ENCODE data around the gene CRTC1. TPM values are rescaled to one million over a fixed set of nuclear protein-coding genes. Genes with fewer than 3 reads are reported as not detected.
A peak's percentile ranks its signal among the peaks of the same experiment; 100 is the strongest.
"Not testable (repeated sequence)": the region's sequence is repeated elsewhere in the genome, so short reads cannot be mapped to it uniquely, and the experiment has no call there.

The CRTC1 gene
- polyA plus RNA-seq, 1 donor: 16.7 TPM

GRCh38 chr19:18729933-18730530, 46.6 kb downstream of the CRTC1 start:
- no peak for DNase-seq

DNA sequence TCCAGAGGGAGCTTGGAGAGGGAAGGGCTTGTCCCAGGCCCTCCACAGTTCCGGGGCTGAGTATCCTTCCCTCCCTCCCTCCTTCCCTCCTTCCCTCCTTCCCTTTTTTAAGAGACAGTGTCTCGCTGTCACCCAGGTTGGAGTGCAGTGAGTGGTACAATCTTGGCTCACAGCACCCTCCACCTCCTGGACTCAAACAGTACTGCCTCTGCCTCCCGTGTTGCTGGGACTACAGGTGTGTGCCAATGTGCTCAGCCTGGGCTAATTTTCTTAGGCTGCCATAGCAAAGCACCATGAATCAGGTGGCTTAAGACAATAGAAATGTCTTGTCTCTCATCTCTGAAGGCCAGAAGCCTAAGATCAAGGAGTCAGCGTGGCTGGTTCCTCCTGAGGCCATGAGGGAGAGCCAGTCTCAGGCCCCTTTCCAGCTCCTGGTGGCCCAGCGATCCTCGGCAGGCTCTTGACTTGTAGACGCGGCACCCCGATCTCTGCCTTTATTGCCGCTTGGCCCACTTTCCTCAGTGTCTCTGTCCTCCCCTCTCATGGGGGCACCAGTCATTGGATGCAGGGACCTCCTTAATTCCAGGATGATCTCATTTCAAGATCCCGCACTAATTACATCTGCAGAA, 47.5 kb downstream of the CRTC1 start:
- DNase-seq: no peak

DNA sequence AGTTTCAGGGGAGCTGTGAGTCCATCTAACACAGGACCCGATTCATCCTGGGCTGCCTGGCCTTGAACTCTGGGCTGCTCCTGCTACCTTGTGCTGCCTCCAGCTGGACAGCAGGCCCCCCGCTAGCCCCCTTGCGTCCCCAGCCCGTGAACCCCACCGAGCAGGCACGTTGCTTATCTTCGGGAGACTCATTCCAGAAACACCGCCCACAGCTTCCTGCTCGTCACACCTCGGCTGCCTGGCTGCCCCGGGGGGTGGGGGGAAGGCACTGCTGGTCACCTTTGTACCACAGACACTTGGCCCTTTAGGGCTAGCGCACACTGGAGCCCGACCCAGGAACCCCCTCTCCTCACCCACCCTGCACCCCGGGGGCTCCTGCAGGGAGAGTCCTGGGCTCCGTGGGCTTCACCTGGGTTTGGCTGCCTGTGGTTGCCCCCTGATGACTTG, 48.1 kb downstream of the CRTC1 start:
- no peak for DNase-seq

DNA sequence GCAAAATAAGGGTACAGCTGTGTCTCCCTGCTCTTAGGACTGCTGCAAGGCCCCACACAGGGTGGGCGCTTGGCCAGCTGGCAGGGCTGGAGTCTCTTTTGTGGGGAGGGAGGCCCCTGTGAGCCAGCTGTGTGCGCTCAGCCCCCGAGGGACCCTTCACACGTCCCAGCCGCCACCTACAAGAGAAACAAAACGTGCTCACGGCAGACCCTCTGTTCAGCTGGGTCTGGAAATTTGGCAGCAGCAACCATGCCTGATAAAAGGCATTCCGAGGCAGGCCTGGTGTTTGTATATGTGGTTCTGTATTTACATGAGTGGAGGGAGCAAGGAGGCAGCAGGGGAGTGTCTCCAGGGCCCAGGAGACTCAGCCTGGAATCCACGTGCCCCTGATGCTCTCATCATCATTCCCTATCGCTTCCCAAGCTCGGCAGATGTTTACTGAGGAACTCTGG, 49.7 kb downstream of the CRTC1 start:
- DNase-seq: no peak

DNA sequence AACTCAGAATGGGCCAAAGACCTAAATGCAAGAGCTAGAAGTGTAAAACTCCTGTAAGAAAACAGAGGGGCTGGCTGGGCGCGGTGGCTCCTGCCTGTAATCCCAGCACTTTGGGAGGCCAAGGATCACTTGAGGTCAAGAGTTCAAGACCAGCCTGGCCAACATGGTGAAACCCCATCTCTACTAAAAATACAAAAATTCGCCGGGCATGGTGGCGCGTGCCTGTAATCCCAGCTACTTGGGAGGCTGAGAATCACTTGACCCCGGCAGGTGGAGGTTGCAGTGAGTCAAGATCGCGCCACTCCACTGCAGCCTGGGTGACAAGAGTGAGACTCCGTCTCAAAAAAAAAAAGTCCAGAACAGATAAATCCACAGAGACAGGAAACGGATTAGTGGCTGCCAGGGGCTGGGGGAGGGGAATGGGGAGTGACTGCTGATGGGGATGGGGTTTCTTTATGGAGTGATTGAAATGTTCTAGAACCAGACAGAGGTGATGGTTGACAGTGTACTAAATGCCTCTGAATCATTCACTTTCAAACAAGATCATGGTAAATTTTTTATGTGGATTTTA, 50.4 kb downstream of the CRTC1 start:
- not testable (repeated sequence) for DNase-seq

- no peak for DNase-seq
These were observed 51.8 kb downstream of the CRTC1 start for GRCh38 chr19:18735324-18735723.

GRCh38 chr19:18735752-18736151, 52.3 kb downstream of the CRTC1 start:
- DNase-seq: no peak

DNA sequence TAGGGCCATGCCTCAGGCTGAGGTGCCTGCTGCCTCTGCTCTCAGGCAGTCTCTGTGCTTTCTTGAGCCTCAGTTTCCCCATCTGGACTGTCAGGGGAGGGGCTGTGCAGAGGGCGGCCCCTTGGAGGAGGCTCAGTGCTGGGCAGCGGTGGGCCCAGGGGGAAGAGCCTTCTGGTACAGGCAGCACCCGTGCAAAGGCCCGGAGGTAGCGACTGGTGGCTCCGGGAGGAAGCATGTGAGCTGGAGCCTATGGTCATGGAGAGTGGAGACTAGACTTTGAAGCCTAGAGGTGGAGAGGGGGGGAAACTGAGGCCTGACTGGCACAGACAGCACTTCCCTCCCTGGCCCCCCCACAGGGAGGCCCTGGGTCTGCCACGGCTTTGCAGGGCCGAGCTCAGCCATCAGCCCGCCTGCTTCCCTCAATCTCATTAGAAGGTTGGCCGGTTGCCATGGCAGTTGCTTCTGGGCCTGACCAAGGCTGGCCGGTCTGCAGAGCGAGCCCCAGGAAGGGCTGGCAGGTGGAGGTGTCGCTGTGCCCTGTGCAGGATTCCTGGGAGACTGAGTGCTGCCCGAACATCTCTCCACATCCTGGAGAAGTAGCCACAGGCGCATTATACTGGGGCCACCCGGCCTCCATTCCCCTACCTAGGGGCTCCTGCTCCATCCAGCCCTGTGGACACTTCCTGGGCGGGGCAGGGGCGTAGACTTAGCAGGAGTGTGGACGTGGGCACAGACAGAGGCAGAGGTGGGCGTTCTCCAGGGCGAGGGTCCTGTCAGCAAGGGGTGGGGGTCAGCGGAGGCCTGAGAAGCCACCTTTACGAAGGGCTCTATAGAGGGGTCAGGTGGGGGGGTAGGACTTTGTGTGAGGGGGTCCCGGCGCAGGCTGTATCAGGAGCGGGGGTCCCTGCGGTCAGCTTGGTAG, 53.2 kb downstream of the CRTC1 start:
- DNase-seq: no peak

DNA sequence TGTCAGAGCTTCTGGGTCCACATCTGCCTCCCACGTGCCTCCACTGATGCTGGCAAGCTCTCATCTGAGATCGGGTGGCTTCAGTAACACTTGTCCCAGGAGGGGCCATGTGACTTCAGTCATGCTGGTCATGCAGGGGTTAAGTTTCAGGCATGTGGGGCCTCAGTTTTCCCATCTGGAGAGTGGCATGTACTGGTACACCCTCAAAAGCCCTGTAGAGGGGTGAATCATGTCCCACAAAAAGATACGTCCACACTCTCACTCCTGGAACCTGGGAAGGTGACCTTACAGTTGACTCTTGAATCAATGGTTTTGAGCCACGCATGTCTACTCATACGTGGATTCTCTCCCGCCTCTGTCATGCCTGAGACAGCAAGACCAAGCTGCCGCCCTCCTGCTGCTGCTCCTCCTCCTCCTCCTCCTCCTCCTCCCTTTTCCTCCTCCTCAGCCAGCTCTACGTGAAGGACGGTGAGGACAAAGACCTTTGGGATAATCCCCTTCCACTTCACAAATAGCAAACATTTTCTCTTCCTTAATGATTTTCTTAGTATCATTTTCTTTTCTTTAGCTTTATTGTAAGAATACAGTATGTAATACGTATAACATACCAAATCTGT, 54.0 kb downstream of the CRTC1 start:
- DNase-seq: no peak

DNA sequence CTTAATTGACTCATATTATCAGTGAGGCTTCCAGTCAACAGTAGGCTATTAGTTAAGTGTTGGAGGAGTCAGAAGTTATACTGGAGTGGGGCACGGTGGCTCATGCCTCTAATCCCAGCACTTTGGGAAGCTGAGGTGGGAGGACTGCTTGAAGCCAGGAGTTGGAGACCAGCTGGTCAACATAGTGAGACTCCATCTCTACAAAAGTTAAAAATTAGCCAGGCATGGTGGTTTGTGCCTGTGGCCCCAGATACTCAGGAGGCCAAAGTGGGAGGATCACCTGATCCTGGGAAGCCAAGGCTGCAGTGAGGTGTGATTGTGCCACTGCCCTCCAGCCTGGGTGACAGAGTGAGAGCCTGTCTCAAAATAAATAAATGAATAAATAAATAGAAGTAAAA, 54.5 kb downstream of the CRTC1 start:
- no peak for DNase-seq

DNA sequence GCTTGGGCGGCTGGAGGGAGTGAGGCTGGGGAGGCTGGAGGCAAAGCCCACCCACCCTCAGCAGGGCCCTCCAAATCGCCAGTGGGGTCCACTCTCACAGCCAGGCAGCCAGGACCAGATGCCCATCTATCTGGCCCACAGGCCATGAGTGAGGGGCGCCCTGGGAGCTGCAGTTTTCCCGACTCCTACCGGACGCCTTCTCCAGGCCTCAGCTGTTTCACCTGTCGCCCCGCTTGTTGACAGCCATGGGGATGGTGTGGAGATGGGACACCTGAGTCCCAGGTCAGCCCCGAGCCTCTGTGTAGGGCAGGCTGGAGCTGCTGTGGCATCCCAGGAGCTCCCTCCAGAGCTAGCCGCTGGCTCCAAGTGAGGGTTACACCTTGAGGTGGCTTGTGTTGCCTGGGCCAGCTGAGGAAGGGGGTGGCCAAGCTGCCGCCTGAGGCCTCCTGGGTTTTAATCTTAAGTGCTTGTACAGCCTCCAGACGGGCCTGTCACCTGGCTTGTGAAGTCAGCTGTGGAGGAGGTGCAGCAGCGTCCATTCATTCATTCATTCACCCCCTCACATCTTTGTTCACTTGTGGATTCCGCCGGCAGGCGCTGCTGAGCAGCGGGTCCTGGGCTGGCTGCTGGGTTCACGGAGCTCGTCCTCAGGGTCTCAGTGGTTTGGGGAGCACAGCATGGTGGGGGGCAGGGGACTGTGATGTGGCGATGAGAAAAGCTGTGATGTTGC, 55.6 kb downstream of the CRTC1 start:
- no peak for DNase-seq

GRCh38 chr19:18741124-18742121, 57.9 kb downstream of the CRTC1 start:
- no peak for DNase-seq

GRCh38 chr19:18742324-18742723, 58.8 kb downstream of the CRTC1 start:
- DNase-seq: no peak

GRCh38 chr19:18742838-18743783, 59.6 kb downstream of the CRTC1 start:
- no peak for DNase-seq

DNA sequence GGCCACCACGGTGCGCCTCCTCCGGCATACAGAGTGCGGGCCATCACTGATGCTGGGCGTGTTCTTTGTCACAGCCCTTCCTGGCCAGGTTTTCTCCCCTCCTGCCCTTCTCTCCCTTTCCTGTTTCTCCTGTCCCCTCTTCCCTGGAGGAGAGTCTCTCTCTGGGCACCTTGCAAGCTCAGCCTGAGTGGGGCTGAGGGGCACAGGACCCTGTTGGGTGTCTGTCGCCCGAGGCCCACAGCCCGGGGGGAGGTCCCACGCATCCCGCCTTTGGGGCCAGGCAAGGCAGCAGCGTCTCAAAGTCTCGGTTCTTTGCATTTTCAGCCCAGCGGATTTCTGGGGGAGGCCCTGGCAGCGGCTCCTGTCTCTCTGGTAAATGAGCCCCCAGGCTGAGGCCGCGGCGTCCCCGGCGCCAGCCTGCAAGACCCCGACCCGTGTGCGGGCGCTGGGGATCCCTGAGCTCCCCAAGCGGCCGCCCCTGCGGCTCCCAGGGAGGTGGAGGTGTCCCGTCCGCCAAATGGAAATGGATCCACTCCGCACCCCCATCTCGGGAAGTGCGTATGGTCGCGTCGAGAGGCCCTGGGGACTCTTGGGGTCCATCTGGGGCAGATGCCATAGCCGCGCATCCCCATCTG, 60.4 kb downstream of the CRTC1 start:
- no peak for DNase-seq

- peak; percentile 78 for DNase-seq
These were observed 61.7 kb downstream of the CRTC1 start for GRCh38 chr19:18745012-18745735.

- no peak for DNase-seq
These were observed 62.5 kb downstream of the CRTC1 start for GRCh38 chr19:18745931-18746330.

Data from left kidney (tissue), 2 donors.